Pulmonary artery endothelial cell (primary cell): ENCODE results near the gene SENP2. TPM values are rescaled to one million over a fixed set of nuclear protein-coding genes. Genes with fewer than 3 reads are reported as not detected.
"Not testable (repeated sequence)": the region's sequence is repeated elsewhere in the genome, so short reads cannot be mapped to it uniquely, and the experiment has no call there.

Experiments used
- DNase-seq: peaks from one replicate; pipeline ENCODE4 v3.0.0-alpha.2; 2011; ENCODE audit warnings: low read depth, low spot score
- total RNA-seq: library from RNA; depleted of rRNA; stranded (reverse); fragments of >200 nt; gene quantifications from 2 replicates; pipeline ENCODE4 v1.2.3, GENCODE V29; 2014

The SENP2 gene
- total RNA-seq: 35.7 and 37.3 TPM in 2 replicates

DNA sequence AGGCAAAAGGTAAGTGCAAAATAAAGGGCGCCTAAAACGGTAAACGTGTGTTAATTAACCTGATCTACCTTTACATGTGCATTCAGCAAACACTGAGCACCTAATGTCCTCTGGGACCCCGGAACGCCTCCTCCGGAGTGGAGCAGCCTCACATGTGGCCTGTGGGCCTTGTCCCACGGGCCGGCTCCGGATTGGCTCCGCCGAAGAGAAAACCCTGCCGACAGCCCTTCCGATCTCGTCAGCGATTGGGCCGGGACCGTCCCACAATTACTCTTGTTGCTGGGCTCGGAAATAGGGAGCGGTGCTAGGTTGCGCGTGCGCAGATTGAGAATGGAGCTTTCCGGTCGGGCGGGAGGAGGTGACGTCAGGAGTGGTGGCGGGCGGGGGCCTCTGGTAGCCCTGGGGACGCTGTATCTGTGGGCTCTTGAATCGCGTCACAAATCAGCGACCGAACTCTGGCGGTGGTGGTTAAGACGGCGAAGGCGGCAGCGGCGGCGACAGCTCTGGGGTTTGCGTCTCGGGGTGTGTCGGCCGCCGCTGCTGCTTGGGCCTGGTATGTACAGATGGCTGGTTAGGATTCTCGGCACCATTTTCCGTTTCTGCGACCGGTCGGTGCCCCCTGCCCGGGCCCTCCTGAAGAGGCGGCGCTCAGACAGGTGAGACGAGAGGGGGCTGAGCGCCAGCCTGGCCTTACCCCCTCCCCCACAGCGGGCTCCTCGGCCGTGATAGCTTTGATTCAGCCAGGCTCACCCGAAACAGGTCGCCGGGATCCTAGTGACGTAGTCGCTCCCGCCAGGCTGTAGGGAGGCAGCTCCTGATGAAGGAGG is at the start of gene SENP2:
SENP2 (plus strand) TSS at position 437 of the 827 bp plus-strand sequence; CDS start at position 556, 119 bp downstream.
- peak; percentile 96 for DNase-seq

DNA sequence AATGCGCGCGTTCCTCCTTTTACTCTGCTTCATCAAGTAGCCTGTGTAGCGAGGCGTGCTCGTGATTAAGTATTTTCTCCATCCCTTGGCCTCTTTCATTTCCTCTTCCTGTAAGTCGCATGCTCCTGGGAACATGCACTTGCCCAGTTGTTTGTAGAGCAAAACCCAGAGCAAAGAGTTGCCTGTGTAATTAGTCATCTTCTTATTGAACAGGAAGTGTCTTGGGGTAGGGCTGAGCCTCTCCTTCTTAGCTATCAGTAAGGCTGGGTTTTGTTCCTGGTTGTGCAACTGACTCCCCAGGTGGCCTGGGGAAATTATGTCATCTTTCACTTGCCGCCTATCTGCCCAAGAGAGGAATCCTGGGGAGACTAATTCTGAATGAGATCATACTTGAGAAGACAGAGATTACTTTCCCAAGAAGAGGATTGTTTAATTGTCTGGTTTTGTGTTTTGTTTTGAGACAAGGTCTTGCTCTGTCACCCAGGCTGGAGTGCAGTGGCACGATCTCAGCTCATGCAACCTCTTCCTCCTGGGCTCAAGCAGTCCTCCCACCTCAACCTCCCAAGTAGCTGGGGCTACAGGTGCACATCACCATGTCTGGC is 48.6 kb upstream of the SENP2 start:
- peak; percentile 81 for DNase-seq

DNA sequence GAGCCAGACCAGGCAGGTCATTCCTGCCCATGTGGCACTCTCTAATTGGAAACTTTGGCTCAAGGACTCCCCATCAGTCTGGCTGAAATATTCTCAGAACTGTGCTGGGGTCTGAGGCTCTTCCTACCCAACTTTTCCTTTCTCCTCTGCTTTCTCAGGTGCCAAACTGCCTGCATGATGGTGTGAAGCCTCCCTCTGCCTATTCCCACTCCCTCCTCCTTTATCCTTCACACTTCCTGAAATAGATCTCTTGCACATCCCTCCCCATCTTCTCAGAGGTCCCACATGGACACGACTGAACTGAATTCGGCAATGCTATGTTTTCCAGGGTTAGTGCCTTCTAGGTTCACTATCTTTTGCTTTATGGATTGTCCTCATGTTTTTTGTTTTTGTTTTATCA is 46.2 kb upstream of the SENP2 start:
- no peak for DNase-seq

DNA sequence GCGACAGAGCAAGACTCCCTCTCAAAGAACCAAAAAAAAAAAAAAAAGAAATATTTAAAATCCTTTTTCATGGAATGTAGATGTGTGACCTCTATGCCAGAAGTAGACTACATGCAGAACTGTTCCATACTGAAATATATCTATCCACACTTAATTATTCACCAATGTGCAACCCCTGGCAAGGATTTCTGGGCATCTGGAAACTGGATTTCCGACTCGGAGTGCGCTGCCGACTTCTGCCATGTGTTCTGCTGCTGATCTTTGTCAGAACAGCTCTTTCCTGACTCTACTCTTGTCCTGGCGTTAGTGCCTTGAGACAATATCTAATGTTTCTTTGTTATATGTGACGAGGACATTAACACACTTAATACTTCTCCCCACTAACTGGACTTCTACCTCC is 45.4 kb upstream of the SENP2 start:
- DNase-seq: no peak

GRCh38 chr3:185549122-185549521 is 37.0 kb upstream of the SENP2 start:
- peak; percentile 91 for DNase-seq

DNA sequence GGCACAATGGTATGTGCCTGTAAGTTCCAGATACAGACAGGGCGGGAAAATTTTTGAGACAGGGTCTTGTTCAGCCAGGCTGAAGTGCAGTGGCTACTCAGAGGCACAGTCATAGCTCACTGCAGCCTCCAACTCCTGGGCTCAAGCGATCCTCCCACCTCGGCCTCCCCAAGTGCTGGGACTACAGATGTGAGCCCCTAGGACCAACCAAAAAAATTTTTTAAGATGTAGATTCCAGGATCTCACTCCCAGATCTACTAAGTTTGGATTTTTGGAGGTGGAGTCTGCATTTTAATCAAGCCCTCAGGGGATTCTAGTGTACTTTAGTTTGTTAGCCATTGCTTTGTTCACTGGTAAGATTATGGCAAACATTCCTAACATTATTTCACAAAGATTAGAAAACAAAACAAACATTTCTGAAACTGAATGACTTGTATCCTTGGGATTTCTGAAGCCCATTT is 36.4 kb upstream of the SENP2 start:
- no peak for DNase-seq

GRCh38 chr3:185552358-185552877 is 33.7 kb upstream of the SENP2 start, which contains the start of gene LIPH:
TSS of gene LIPH (minus strand) at chr3:185552588. CDS start at chr3:185552471, 117 bp downstream.
- no peak for DNase-seq

DNA sequence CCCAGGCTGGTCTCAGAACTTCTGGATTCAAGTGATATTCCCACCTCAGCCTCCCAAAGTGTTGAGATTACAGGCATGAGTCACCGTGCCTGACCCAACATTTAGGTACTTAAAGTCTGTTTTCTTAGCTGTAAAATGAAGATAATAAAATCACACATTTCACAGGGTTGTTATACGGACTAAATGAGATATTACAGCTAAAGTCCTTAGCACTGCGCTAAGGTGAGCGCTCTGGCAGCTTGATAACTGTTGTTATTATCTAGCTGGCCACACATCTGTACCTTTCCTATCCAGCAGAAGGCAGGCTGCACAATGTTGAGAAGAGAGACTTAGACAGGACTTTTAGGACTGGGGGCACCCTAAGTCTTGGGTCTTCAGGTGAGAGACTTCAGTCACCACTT is 31.0 kb upstream of the SENP2 start:
- no peak for DNase-seq

GRCh38 chr3:185555860-185556347 is 30.2 kb upstream of the SENP2 start:
- no peak for DNase-seq

- DNase-seq: not testable (repeated sequence)
These were observed 29.5 kb upstream of the SENP2 start for GRCh38 chr3:185556640-185557039.

GRCh38 chr3:185558395-185558794 is 27.7 kb upstream of the SENP2 start:
- no peak for DNase-seq

DNA sequence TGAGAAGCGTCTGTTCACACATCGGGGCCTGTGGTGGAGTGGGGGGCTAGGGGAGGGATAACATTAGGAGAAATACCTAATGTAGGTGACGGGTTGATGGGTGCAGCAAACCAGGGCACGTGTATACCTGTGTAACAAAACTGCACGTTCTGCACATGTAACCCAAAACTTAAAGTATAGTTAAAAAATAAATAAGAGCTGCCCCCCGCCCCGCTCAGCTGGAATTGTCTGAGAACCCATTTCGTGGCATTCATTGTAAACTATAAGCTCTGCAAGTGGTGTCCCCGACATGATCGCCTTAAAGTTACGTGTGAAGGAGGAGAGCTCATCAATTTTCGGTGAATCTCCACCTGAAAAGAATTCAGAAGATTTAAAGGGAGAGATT is 26.4 kb upstream of the SENP2 start:
- DNase-seq: no peak

- no peak for DNase-seq
These were observed 25.4 kb upstream of the SENP2 start for GRCh38 chr3:185560676-185561075.

- DNase-seq: no peak
These were observed 24.6 kb upstream of the SENP2 start for GRCh38 chr3:185561374-185561943.

- DNase-seq: no peak
These were observed 24.1 kb upstream of the SENP2 start for GRCh38 chr3:185561958-185562357.

- DNase-seq: no peak
These were observed 13.9 kb upstream of the SENP2 start for GRCh38 chr3:185572183-185572582.

DNA sequence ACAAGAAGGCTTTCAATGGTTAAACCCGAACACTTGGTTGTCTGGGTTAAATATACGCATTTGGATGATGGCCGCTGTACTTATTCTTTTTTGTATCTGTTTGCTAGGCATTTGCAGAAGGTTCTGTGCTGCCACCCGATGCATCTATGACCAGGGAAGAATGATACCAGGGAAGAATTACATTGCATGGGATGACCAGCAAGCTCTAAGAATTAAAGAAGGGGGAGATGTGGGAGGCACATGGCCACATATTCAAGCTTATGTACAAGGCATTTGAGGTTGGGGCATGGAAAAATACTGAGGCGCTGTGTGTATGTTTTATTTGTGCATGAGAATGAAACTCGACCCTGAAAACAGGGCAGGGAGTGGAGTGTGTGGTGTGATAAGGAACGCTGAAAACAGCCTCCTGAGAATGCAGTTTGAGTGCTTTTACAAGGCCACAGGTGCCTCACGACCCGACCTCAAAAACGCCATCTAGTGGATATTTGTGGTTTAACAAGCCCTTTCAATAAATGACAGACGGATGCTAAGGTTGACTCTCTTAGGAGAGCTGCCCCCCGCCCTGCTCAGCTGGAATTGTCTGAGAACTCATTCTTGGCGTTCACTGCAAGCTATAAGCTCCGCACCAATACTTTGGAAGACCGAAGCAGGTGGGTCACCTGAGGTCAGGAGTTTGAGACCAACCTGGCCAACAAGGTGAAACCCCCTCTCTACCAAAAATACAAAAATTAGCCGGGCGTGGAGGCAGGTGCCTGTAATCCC is 10.8 kb upstream of the SENP2 start:
- not testable (repeated sequence) for DNase-seq

- no peak for DNase-seq
These were observed 3.9 kb upstream of the SENP2 start for GRCh38 chr3:185582236-185582635.

- no peak for DNase-seq
These were observed 3.2 kb upstream of the SENP2 start for GRCh38 chr3:185582871-185583270.

DNA sequence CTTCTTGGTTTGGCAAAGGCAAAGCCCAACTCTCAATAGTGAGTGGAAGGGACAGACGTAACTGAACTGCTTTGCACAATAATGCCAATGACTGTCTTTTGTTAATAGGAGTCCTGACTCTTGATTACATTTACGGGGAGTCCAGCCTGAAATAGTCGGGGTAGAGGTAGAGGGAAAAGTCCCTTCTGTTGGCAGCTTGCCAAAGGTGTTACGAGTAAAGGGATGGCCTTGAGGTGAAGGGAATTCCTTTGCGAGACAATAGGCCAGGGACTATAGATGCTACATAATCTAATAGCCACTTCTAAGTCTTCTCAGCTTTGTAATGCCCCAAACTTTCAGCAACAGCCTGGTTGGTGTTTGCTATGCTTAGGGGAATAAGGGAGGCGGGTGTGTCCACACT is 2.2 kb upstream of the SENP2 start:
- no peak for DNase-seq

GRCh38 chr3:185584686-185585085 is 1.4 kb upstream of the SENP2 start:
- DNase-seq: no peak
